K562 (cell line): Measurements from ENCODE around the gene BEST4. TPM values are rescaled to one million over a fixed set of nuclear protein-coding genes. Genes with fewer than 3 reads are reported as not detected.

Experiments used
- BACH1 ChIP-seq: fragments of 200-800 bp; sonication (Bioruptor generic); IDR thresholded peaks from 2 replicates; pipeline ENCODE4 v1.6.1; 2016; ENCODE audit warnings: missing genetic modification characterization, missing compliant biosample characterization
- CTCFL ChIP-seq: IDR thresholded peaks from 2 replicates; pipeline ENCODE4 v1.6.1; 2011; ENCODE audit warnings: borderline replicate concordance, low read depth, mild to moderate bottlenecking, moderate library complexity, low read length; ENCODE audit not compliant: insufficient read depth, poor library complexity, severe bottlenecking
- HDAC3 ChIP-seq: fragments of 450-650 bp; IDR thresholded peaks from 2 replicates; pipeline ENCODE4 v1.6.1; 2018; ENCODE audit warnings: borderline replicate concordance, mild to moderate bottlenecking, moderate library complexity; ENCODE audit not compliant: partially characterized antibody
- HEY1 ChIP-seq: fragments of 250-450 bp; sonication (Bioruptor Pico); IDR thresholded peaks from 2 replicates; pipeline ENCODE4 v1.5.0; 2020; ENCODE audit warnings: mild to moderate bottlenecking, moderate library complexity, borderline replicate concordance
- HNRNPL ChIP-seq: fragments of 200-400 bp; formaldehyde crosslinking; IDR thresholded peaks from 2 replicates; pipeline ENCODE4 v1.6.1; 2017; ENCODE audit warnings: low read depth, mild to moderate bottlenecking, low read length
- JUNB ChIP-seq: fragments of 450-650 bp; formaldehyde crosslinking; conservative IDR thresholded peaks from 2 replicates; pipeline ENCODE4 v1.4.0; 2020; ENCODE audit warnings: mild to moderate bottlenecking
- MAFF ChIP-seq: IDR thresholded peaks from 2 replicates; pipeline ENCODE4 v1.6.1; 2012; ENCODE audit warnings: low read length, improper control_type of control experiment
- MAFG ChIP-seq: fragments of 450-650 bp; conservative IDR thresholded peaks from 2 replicates; pipeline ENCODE4 v1.6.1; 2016; ENCODE audit warnings: missing genetic modification characterization, missing compliant biosample characterization
- NR1H2 ChIP-seq: sonication (generic); formaldehyde crosslinking; IDR thresholded peaks from 2 replicates; pipeline ENCODE4 v1.4.0; 2020; ENCODE audit warnings: mild to moderate bottlenecking, missing genetic modification reagents
- POLR2AphosphoS5 ChIP-seq: IDR thresholded peaks from 2 replicates; pipeline ENCODE4 v1.6.1; 2011; ENCODE audit warnings: mild to moderate bottlenecking, low read depth, low read length, moderate library complexity; ENCODE audit not compliant: control insufficient read depth, insufficient read depth
- RBM14 ChIP-seq: fragments of 200-400 bp; formaldehyde crosslinking; IDR thresholded peaks from 2 replicates; pipeline ENCODE4 v1.6.1; 2018; ENCODE audit warnings: low read depth, mild to moderate bottlenecking, low read length, moderate library complexity, borderline replicate concordance; ENCODE audit not compliant: insufficient read depth
- SMARCA4 ChIP-seq: fragments of 450-650 bp; IDR thresholded peaks from 2 replicates; pipeline ENCODE4 v1.6.1; 2016
- SNRNP70 ChIP-seq: fragments of 200-400 bp; formaldehyde crosslinking; optimal IDR thresholded peaks from 2 replicates; pipeline ENCODE3; 2017; ENCODE audit warnings: low read depth, low read length
- TAF15 ChIP-seq: fragments of 200-400 bp; formaldehyde crosslinking; IDR thresholded peaks from 2 replicates; pipeline ENCODE4 v1.6.1; 2017; ENCODE audit warnings: mild to moderate bottlenecking, low read depth, low read length, moderate library complexity
- ZFP30 ChIP-seq: fragments of 250-450 bp; sonication (Bioruptor Pico); IDR thresholded peaks from 2 replicates; pipeline ENCODE4 v1.8.0; 2022; ENCODE audit warnings: moderate library complexity, mild to moderate bottlenecking, inconsistent platforms, borderline replicate concordance
- ZNF140 ChIP-seq: fragments of 250-450 bp; sonication (Bioruptor Pico); IDR thresholded peaks from 2 replicates; pipeline ENCODE4 v1.8.0; 2021; ENCODE audit warnings: moderate library complexity, mild to moderate bottlenecking, inconsistent platforms
- ZNF174 ChIP-seq: fragments of 250-450 bp; sonication (Bioruptor Pico); IDR thresholded peaks from 2 replicates; pipeline ENCODE4 v1.4.0; 2020; ENCODE audit warnings: mild to moderate bottlenecking
- ZNF184 ChIP-seq: sonication (generic); formaldehyde crosslinking; IDR thresholded peaks from 2 replicates; pipeline ENCODE4 v1.5.0; 2020; ENCODE audit warnings: missing genetic modification reagents
- ZNF75A ChIP-seq: fragments of 450-650 bp; formaldehyde crosslinking; IDR thresholded peaks from 2 replicates; pipeline ENCODE4 v1.4.0; 2020; ENCODE audit warnings: mild to moderate bottlenecking
- ZNF830 ChIP-seq: fragments of 250-450 bp; sonication (Bioruptor Pico); IDR thresholded peaks from 2 replicates; pipeline ENCODE4 v1.5.0; 2021; ENCODE audit warnings: mild to moderate bottlenecking
- polyA plus RNA-seq, 8 experiments: library from polyadenylated mRNA; depleted of rRNA in 4 of 8; stranded (reverse) in 5 of 8; unstranded in 3 of 8; fragments of >200 nt; fragmentation: Nextera tagmentation in 2 of 8; fragmentation: Illumina TruSeq in 1 of 8; extraction: Ambion mirVana in 2 of 8; extraction: Trizol in 1 of 8; gene quantifications; 2 replicates each; pipeline versions ENCODE4 v1.2.1 to v1.2.3, GENCODE V29; 2011 to 2014; ENCODE audit warnings: inconsistent platforms in 1 of 8, missing spikeins in 1 of 8
- total RNA-seq, 7 experiments: library from RNA; depleted of rRNA in 6 of 7; stranded (reverse); fragments of >200 nt in 6 of 7; fragmentation: Illumina TruSeq in 2 of 7; extraction: Trizol in 2 of 7; gene quantifications; 2 replicates each; pipeline versions ENCODE4 v1.2.1 to v1.2.3, GENCODE V29; 2011 to 2021; ENCODE audit warnings: low replicate concordance in 1 of 7
- TF ChIP-seq, protein P1 (sequence below): sonication (generic); formaldehyde crosslinking; IDR thresholded peaks from 2 replicates; pipeline ENCODE4 v1.8.1; 2023; ENCODE audit warnings: mild to moderate bottlenecking, missing genetic modification reagents
- TF ChIP-seq, protein P2 (sequence below): fragments of 450-650 bp; formaldehyde crosslinking; IDR thresholded peaks from 2 replicates; pipeline ENCODE4 v1.4.0; 2022; ENCODE audit warnings: missing genetic modification characterization
- TF ChIP-seq, protein P3 (sequence below): fragments of 450-650 bp; formaldehyde crosslinking; IDR thresholded peaks from 2 replicates; pipeline ENCODE4 v1.4.0; 2022; ENCODE audit warnings: missing genetic modification characterization

The BEST4 gene
- total and polyA plus RNA-seq, 9 of the 15 experiments (the other 6 are each of a cell fraction or from before 2014, with no cell fraction given): 0.07 to 0.11 TPM; not detected in 7

- TF ChIP-seq ZFP30 (CRISPR knock-in tag) (no peak), BACH1 (no peak), ZNF140 (CRISPR knock-in tag) (no peak), HNRNPL (peak; percentile 85; the same call in 1 of the 2 replicates), ZNF174 (no peak), HDAC3 (no peak), ZNF75A (CRISPR knock-in tag) (no peak), SMARCA4 (no peak), HEY1 (CRISPR knock-in tag) (no peak), SNRNP70 (no peak), MAFG (tag) (no peak), JUNB (no peak), RBM14 (no peak), ZNF830 (CRISPR knock-in tag) (no peak), TAF15 (no peak), MAFF (no peak), POLR2AphosphoS5 (peak; percentile 12; the same call in 1 of the 2 replicates), CTCFL (no peak), NR1H2 (no peak), ZNF184 (CRISPR knock-in tag) (no peak)
- TF ChIP-seq, protein P1, sequence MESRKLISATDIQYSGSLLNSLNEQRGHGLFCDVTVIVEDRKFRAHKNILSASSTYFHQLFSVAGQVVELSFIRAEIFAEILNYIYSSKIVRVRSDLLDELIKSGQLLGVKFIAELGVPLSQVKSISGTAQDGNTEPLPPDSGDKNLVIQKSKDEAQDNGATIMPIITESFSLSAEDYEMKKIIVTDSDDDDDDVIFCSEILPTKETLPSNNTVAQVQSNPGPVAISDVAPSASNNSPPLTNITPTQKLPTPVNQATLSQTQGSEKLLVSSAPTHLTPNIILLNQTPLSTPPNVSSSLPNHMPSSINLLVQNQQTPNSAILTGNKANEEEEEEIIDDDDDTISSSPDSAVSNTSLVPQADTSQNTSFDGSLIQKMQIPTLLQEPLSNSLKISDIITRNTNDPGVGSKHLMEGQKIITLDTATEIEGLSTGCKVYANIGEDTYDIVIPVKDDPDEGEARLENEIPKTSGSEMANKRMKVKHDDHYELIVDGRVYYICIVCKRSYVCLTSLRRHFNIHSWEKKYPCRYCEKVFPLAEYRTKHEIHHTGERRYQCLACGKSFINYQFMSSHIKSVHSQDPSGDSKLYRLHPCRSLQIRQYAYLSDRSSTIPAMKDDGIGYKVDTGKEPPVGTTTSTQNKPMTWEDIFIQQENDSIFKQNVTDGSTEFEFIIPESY (CRISPR knock-in tag): peak; percentile 98
- TF ChIP-seq, protein P2, sequence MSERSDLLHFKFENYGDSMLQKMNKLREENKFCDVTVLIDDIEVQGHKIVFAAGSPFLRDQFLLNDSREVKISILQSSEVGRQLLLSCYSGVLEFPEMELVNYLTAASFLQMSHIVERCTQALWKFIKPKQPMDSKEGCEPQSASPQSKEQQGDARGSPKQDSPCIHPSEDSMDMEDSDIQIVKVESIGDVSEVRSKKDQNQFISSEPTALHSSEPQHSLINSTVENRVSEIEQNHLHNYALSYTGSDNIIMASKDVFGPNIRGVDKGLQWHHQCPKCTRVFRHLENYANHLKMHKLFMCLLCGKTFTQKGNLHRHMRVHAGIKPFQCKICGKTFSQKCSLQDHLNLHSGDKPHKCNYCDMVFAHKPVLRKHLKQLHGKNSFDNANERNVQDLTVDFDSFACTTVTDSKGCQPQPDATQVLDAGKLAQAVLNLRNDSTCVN (CRISPR knock-in tag): no peak
- TF ChIP-seq, protein P3, sequence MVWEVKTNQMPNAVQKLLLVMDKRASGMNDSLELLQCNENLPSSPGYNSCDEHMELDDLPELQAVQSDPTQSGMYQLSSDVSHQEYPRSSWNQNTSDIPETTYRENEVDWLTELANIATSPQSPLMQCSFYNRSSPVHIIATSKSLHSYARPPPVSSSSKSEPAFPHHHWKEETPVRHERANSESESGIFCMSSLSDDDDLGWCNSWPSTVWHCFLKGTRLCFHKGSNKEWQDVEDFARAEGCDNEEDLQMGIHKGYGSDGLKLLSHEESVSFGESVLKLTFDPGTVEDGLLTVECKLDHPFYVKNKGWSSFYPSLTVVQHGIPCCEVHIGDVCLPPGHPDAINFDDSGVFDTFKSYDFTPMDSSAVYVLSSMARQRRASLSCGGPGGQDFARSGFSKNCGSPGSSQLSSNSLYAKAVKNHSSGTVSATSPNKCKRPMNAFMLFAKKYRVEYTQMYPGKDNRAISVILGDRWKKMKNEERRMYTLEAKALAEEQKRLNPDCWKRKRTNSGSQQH (CRISPR knock-in tag): no peak
These were observed 18.2 kb upstream of the BEST4 start (continued) for GRCh38 chr1:44806025-44806703.
